ENCODE data around the gene MRTFB. TPM values are rescaled to one million over a fixed set of nuclear protein-coding genes. Genes with fewer than 3 reads are reported as not detected.
"Not testable (repeated sequence)": the region's sequence is repeated elsewhere in the genome, so short reads cannot be mapped to it uniquely, and the experiment has no call there.

MRTFB gene
- total RNA-seq, 1 experiment from 2014 or later: 71.5 TPM

DNA sequence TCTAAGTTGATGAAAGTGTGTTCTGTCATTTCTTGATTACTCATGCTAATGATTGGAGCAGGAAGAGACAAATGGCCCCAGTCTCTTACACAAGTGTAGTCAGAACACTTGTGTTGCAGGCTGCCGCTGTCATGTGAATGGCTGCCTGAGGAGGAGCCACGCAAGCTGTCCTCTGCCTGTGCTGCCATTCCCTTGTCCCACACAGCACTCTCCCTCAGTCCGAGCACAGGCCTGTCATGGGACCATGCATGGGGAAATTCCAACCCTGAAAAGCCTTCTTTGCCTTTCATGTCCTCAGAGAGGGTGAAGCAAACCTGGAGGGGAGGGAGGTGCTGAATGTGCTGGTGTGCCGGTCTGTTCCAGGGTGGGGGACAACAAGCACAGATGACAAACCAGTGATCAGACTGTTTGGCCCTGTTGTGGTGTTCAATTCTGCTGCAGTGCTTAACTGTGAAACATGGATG is 109.4 kb downstream of the MRTFB start:
- H3K4me3 ChIP-seq: no peak overlapping the region
- peaks cover 43% of the 10 kb centered on the region for H3K4me1 ChIP-seq (replicated peaks; ENCODE audit: insufficient read depth)
- no peaks in the 10 kb centered on the region for H3K27me3 ChIP-seq (ENCODE audit: insufficient read depth, low read depth)
- peak overlapping the region; percentile 43 for H3K4me2 ChIP-seq
- peak overlapping the region; percentile 44 for H3K27ac ChIP-seq
- no TSS peak for BruUV-seq (replicated peaks)
- peaks cover 22% of the 10 kb centered on the region; the same call in 1 of the 2 replicates for H3K79me2 ChIP-seq (ENCODE audit: low read depth)
- H4K20me1 ChIP-seq (ENCODE audit: insufficient read depth): no peaks in the 10 kb centered on the region
- DNase-seq: no peak
- H3F3A ChIP-seq (ENCODE audit: insufficient read depth, low read depth): peaks cover 21% of the 10 kb centered on the region
- H2AFZ ChIP-seq: no peak overlapping the region
- 0 out of 2 replicates have a peak, but pooled peaks cover 5% of the 10 kb centered on the region for H3K9me2 ChIP-seq (ENCODE audit: insufficient read depth)
- intact Hi-C loops (cut with micrococcal nuclease; ENCODE audit: unreplicated experiment): no loop called here
- H3K9me3 ChIP-seq (ENCODE audit: insufficient read depth, low read depth): no peaks in the 10 kb centered on the region
- ChIA-PET POLR2A (ENCODE audit: unreplicated experiment) (no interaction called here), CTCF (no interaction called here)
- TF ChIP-seq EZH2 (IDR thresholded peaks at IDR 0.05; ENCODE audit: low read depth): no peak
- TF ChIP-seq CTCF (conservative IDR thresholded peaks at IDR 0.05): no peak
- H3K36me3 ChIP-seq (ENCODE audit: low read depth): no peaks in the 10 kb centered on the region

DNA sequence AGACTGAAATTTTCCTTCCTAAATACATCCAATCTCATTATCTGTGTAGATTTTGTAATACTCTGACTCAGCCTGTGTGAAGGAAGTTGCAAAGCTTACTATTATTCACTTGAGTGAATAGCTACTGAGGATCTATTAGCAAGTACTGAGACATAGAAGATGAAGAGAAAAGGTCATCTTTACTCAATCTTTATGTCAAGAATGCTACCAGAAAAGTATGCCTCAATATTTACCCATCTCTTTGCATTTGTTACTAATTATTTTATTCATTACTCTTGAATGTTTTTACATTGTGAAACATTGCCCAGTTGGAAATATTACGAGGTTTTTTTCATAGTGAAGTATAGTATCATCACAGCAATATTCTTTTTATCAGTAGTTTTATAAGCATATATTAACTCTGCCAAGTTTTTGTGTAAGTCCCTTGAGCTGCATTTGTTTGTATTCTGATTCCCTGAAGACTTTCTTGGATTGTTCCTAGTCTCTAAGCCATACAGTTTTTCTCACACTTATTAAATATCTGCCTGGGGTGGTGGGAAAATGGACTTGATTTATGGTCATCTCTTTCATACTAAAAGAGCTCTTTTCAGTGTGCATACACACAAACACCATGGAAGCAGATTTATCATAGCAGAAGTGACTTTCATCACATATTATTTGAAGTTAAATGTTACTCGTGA is 110.4 kb downstream of the MRTFB start:
- Histone ChIP-seq H3K27ac (peak overlapping the region; percentile 44), H3K36me3 (ENCODE audit: low read depth) (no peaks in the 10 kb centered on the region), H3K4me1 (replicated peaks; ENCODE audit: insufficient read depth) (peaks cover 43% of the 10 kb centered on the region), H3F3A (ENCODE audit: insufficient read depth, low read depth) (peaks cover 21% of the 10 kb centered on the region), H4K20me1 (ENCODE audit: insufficient read depth) (no peaks in the 10 kb centered on the region), H3K4me2 (peak overlapping the region; percentile 43), H3K9me2 (ENCODE audit: insufficient read depth) (0 out of 2 replicates have a peak, but pooled peaks cover 5% of the 10 kb centered on the region), H3K79me2 (ENCODE audit: low read depth) (peaks cover 22% of the 10 kb centered on the region; the same call in 1 of the 2 replicates), H2AFZ (no peak overlapping the region), H3K27me3 (ENCODE audit: insufficient read depth, low read depth) (no peaks in the 10 kb centered on the region), H3K4me3 (no peak overlapping the region), H3K9me3 (ENCODE audit: insufficient read depth, low read depth) (no peaks in the 10 kb centered on the region)
- peak in 1 of 2 experiments; percentile 95 for DNase-seq
- POLR2A ChIA-PET (ENCODE audit: unreplicated experiment): interaction anchor here (0.5 to 0.6 kb wide), 2 partner anchors 114 to 1630 kb away, joined by 3 to 4 read pairs; no protein-coding TSS in a partner anchor
- intact Hi-C loops (cut with micrococcal nuclease; ENCODE audit: unreplicated experiment): no loop called here
- no TSS peak for BruUV-seq (replicated peaks)
- CTCF ChIA-PET: no interaction called here
- TF ChIP-seq EZH2 (IDR thresholded peaks at IDR 0.05; ENCODE audit: low read depth): no peak
- TF ChIP-seq CTCF (conservative IDR thresholded peaks at IDR 0.05): no peak

DNA sequence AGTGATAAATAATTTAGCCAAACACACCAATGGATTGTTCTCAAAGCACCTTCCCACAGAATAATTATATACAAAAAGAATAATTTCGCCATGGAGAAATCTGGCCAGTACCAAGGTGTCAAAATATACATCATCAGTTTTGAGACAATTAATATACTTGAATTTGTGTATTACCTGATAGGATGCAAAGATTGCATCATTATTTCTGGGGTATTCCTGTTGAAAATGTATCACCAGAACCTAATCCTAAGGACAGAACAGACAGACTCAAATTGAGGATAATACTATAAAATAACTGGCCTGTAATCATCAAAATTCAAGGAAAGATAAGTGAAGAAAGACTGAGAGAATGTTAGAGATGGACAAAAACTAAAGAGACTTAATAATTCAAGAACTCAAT is 111.9 kb downstream of the MRTFB start:
- Histone ChIP-seq H3K9me3 (ENCODE audit: insufficient read depth, low read depth) (no peaks in the 10 kb centered on the region), H3K4me3 (no peak overlapping the region), H3K27ac (no peak overlapping the region), H2AFZ (no peak overlapping the region), H3K4me1 (replicated peaks; ENCODE audit: insufficient read depth) (peaks cover 43% of the 10 kb centered on the region), H4K20me1 (ENCODE audit: insufficient read depth) (no peaks in the 10 kb centered on the region), H3K27me3 (ENCODE audit: insufficient read depth, low read depth) (no peaks in the 10 kb centered on the region), H3K9me2 (ENCODE audit: insufficient read depth) (0 out of 2 replicates have a peak, but pooled peaks cover 5% of the 10 kb centered on the region), H3K4me2 (no peak overlapping the region), H3K36me3 (ENCODE audit: low read depth) (no peaks in the 10 kb centered on the region), H3K79me2 (ENCODE audit: low read depth) (peaks cover 22% of the 10 kb centered on the region; the same call in 1 of the 2 replicates), H3F3A (ENCODE audit: insufficient read depth, low read depth) (peaks cover 21% of the 10 kb centered on the region)
- CTCF ChIA-PET: no interaction called here
- no peak for TF ChIP-seq EZH2 (IDR thresholded peaks at IDR 0.05; ENCODE audit: low read depth)
- TF ChIP-seq CTCF (conservative IDR thresholded peaks at IDR 0.05): no peak
- BruUV-seq (replicated peaks): no TSS peak
- DNase-seq: no peak
- POLR2A ChIA-PET (ENCODE audit: unreplicated experiment): no interaction called here
- intact Hi-C loops (cut with micrococcal nuclease; ENCODE audit: unreplicated experiment): no loop called here

DNA sequence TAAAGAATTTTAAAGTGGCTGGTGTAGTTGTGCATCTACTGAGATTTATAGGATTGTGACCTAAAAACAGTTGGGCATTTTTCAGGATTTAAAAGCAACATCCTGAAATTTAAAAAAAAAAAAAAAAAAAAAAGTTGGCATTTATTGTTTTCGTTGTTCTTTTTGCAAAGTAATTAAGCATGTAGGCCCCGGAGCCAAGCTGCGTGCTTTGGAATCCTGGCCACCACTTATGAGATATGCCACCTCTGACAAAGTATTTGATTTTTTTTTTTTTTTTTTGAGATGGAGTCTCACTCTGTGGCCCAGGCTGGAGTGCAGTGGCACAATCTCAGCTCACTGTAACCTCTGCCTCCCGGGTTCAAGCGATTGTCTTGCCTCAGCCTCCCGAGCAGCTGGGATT is 112.8 kb downstream of the MRTFB start:
- intact Hi-C loops (cut with micrococcal nuclease; ENCODE audit: unreplicated experiment); H2AFZ ChIP-seq; H3K9me3 ChIP-seq (ENCODE audit: insufficient read depth, low read depth); H3K9me2 ChIP-seq (ENCODE audit: insufficient read depth); H3K36me3 ChIP-seq (ENCODE audit: low read depth); H3K27ac ChIP-seq; H3K4me3 ChIP-seq; H3K4me2 ChIP-seq; CTCF ChIA-PET; H4K20me1 ChIP-seq (ENCODE audit: insufficient read depth); BruUV-seq (replicated peaks); DNase-seq; POLR2A ChIA-PET (ENCODE audit: unreplicated experiment); H3K27me3 ChIP-seq (ENCODE audit: insufficient read depth, low read depth): not testable (repeated sequence)
- H3K4me1 ChIP-seq (replicated peaks; ENCODE audit: insufficient read depth): peaks cover 43% of the 10 kb centered on the region
- H3K79me2 ChIP-seq (ENCODE audit: low read depth): peaks cover 22% of the 10 kb centered on the region; the same call in 1 of the 2 replicates
- peaks cover 15% of the 10 kb centered on the region for H3F3A ChIP-seq (ENCODE audit: insufficient read depth, low read depth)

Measured in PC-9 (cell line).